ENCODE measurements around the gene SLC43A1.
"Not testable (repeated sequence)": the region's sequence is repeated elsewhere in the genome, so short reads cannot be mapped to it uniquely, and the experiment has no call there.

SLC43A1 gene

DNA sequence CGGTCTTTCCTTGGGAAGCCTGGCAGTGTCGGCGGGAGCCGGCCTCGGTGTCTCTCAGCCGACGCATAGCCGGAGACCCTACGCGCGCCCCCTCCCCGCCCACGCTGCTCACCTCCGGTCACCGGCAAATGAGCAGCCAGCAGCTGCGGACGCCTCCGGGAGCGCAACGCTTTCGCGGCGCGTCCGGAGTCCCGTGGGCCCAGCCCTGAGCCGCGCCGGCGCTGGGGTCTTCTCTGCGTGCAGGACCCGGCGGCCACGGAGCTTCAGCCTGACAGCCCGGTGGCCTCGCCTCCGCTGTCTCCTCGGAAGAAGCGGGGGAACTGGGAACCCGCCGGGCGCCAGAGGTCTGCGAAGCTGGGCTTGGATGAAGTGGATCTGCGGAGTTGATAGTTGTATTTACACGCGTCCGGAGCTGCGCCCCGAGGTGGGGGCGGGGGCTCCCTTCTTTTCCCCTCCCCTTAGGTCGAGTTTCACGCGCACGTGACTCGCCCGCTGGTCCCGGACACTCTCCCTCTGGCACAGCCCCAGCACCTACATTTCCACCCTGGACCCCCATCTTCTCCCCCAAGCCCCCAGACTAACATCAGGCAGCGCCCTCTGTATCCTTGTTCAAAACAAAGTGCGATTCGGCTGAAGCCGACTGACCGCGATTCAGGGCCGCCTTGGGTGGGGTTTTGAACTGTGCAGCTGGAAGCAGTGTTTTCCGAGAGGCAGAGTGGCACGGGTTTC lies at the start of gene SLC43A1:
SLC43A1 (minus strand) TSS at position 371 of the 729 bp plus-strand sequence. CDS start 1,591 bp downstream, outside the sequence.
- peak; percentile 57 for DNase-seq (ENCODE audit: low spot score)

GRCh38 chr11:57562596-57562995 lies 47.1 kb upstream of the SLC43A1 start:
- DNase-seq (ENCODE audit: low spot score): no peak

DNA sequence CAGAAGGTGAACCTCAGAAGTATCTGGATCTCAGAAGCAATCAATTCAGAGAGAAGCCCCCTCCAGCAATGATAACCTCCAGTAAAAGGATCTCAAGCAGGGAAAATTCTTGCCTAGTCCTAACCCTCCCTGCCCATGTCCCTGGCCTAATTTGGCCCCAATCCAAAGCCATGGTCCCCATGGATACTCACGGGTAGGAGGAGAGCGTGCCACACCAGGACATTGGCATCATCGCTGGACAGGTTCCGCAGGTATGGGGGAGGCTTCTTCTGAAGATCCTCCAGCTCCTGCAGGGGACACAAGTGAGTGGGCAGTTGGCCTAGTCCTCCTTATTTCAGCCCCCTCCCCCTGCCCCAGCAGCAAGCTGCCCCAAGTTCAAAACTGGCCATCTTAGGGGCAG lies 44.6 kb upstream of the SLC43A1 start:
- no peak for DNase-seq (ENCODE audit: low spot score)

DNA sequence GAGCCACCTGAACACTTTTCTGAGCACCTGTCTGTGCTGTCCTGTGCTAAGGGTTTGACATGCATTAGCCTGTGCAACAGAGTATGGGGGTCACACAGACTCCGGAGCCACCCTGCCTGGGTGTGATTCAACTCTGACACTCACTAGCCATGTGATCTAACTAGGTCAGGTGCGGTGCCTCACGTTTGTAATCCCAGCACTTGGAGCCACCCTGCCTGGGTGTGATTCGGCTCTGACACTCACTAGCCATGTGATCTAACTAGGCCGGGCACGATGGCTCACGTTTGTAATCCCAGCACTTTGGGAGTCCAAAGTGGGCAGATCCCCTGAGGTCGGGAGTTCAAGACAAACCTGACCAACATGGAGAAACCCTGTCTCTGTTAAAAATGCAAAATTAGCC lies 40.5 kb upstream of the SLC43A1 start:
- DNase-seq (ENCODE audit: low spot score): no peak

DNA sequence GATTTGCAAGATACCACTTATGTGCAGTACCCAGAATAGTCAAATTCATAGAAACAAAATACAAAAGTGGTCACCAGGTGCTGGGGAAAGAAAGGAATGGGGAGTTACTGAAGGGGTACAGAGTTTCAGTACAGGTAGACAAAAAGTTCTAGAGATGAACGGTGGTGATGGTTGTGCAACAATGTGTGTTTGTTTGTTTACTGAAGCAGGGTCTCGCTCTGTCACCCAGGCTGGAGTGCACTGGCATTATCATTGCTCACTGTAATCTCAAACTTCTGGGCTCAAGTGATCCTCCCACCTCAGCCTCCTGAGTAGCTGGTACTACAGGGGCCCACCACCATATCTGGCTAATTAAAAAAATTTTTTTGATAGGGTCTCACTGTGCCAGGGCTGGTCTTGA lies 39.9 kb upstream of the SLC43A1 start:
- DNase-seq (ENCODE audit: low spot score): no peak

GRCh38 chr11:57552479-57552878 lies 37.0 kb upstream of the SLC43A1 start:
- DNase-seq (ENCODE audit: low spot score): no peak

- DNase-seq (ENCODE audit: low spot score): no peak
These were observed 36.4 kb upstream of the SLC43A1 start for GRCh38 chr11:57551941-57552340.

GRCh38 chr11:57549983-57550382 lies 34.5 kb upstream of the SLC43A1 start:
- DNase-seq (ENCODE audit: low spot score): no peak

- no peak for DNase-seq (ENCODE audit: low spot score)
These were observed 32.4 kb upstream of the SLC43A1 start for GRCh38 chr11:57547854-57548377.

- DNase-seq (ENCODE audit: low spot score): no peak
These were observed 31.5 kb upstream of the SLC43A1 start for GRCh38 chr11:57546869-57547475.

GRCh38 chr11:57546451-57546850 lies 30.9 kb upstream of the SLC43A1 start:
- DNase-seq (ENCODE audit: low spot score): no peak

GRCh38 chr11:57545883-57546282 lies 30.4 kb upstream of the SLC43A1 start:
- DNase-seq (ENCODE audit: low spot score): no peak

DNA sequence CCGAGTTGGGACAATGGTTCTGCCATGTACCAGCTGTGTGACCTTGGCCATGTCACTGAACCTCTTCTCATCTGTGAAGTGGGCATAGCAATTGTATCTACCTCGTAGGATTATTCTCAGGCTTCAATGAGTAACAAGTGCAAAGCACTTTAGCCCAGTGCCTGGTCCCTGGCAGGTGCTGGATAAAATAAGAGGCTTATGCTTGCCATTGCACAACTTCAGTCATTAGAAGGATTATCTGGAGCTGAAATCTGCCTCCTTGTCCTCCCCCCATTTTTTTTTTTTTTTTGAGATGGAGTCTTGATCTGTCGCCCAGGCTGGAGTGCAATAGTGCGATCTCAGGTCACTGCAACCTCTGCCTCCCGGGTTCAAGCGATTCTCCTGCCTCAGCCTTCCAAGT lies 29.1 kb upstream of the SLC43A1 start:
- DNase-seq (ENCODE audit: low spot score): no peak

- DNase-seq (ENCODE audit: low spot score): no peak
These were observed 28.1 kb upstream of the SLC43A1 start for GRCh38 chr11:57543593-57543992.

- no peak for DNase-seq (ENCODE audit: low spot score)
These were observed 27.1 kb upstream of the SLC43A1 start for GRCh38 chr11:57542582-57542981.

- no peak for DNase-seq (ENCODE audit: low spot score)
These were observed 25.7 kb upstream of the SLC43A1 start for GRCh38 chr11:57541169-57541568.

DNA sequence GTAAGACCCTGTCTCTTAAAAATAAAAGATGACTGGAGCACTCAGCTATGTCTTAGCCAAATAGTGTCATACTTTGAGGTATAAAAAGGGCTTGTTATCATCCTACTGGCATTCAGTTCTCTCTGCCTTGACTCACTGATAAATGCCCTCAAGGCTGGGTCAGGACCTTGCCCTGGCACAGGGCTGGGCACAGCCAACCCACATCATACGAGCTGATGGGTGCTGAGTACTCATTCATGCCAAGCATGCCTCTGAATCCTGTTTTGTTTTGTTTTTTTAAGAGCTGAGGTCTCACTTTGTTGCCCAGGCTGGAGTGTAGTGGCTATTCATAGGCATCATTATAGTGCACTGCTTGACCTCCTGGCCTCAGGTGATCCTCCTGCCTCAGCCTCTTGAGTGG lies 23.8 kb upstream of the SLC43A1 start:
- DNase-seq (ENCODE audit: low spot score): no peak

GRCh38 chr11:57536947-57537619 lies 21.6 kb upstream of the SLC43A1 start, which contains the start of gene SMTNL1:
Gene SMTNL1, plus strand, starts transcription at chr11:57537595. Its CDS starts 5,048 bp downstream, at chr11:57542643.
- no peak for DNase-seq (ENCODE audit: low spot score)

DNA sequence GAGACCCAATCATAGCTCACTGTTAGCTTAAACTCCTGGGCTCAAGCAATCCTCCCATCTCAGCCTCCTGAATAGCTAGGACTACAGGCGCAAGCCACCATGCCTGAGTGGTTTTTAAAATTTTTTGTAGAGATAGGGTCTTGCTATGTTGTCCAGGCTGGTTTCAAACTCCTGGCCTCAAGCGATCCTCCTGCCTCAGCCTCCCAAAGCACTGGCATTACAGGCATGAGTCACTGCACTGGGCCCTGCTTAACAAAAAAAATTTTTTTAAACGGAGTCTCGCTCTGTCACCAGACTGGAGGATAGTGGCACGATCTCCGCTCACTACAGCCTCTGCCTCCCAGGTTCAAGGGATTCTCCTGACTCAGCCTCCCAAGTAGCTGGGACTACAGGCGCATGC lies 18.9 kb upstream of the SLC43A1 start:
- not testable (repeated sequence) for DNase-seq (ENCODE audit: low spot score)

GRCh38 chr11:57530596-57531507 lies 15.3 kb upstream of the SLC43A1 start, which contains the start of gene TIMM10:
Gene TIMM10, minus strand, starts transcription at chr11:57530754. Its CDS starts 565 bp downstream, at chr11:57530189.
- peak; percentile 98 for DNase-seq (ENCODE audit: low spot score)

- no peak for DNase-seq (ENCODE audit: low spot score)
These were observed 14.7 kb upstream of the SLC43A1 start for GRCh38 chr11:57530215-57530595.

DNA sequence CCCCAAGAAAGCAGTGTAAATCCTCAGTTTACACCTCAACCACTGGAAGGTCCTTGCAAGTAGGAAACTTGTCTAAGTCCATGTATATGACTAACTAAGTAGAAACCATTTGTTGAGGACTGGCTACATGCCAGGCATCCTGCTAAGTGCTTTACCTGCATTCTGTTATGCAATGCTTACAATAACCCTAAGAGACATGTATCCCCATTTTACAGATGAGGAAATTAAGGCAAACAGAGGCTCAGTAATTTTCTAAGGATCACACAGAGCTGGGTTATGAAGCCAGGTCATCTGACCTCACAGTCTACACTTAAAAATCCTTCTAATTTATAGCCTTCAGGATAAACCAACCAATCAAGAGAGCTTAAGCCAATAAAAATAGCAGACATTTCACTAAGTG lies 13.5 kb upstream of the SLC43A1 start:
- DNase-seq (ENCODE audit: low spot score): no peak
